Islet precursor cell (in vitro differentiated cells): ENCODE results near the gene NPM3.
"Not testable (repeated sequence)": the region's sequence is repeated elsewhere in the genome, so short reads cannot be mapped to it uniquely, and the experiment has no call there.

Experiments
- DNase-seq: peaks from one replicate; pipeline ENCODE4 v3.0.0-alpha.2; 2018

Gene NPM3

DNA sequence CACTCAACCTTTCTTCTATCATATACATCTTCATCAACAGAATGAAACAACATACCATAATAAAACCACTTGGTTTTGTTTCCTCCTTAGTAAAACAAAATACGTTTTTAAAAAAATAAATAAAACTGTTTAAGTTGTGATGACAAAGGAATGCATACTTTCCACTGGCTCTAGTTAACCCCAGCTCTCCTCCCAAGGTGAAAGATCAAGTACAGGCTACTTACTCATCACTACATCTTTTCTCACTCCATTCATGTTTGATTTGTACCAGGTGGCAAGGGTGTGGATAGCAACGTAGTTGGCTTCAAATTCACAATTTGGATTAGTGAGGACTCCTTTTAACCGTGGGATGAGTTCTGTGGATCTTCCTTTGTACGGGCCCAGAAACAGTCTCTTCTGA, 20.3 kb upstream of the NPM3 start:
- DNase-seq, result no peak

DNA sequence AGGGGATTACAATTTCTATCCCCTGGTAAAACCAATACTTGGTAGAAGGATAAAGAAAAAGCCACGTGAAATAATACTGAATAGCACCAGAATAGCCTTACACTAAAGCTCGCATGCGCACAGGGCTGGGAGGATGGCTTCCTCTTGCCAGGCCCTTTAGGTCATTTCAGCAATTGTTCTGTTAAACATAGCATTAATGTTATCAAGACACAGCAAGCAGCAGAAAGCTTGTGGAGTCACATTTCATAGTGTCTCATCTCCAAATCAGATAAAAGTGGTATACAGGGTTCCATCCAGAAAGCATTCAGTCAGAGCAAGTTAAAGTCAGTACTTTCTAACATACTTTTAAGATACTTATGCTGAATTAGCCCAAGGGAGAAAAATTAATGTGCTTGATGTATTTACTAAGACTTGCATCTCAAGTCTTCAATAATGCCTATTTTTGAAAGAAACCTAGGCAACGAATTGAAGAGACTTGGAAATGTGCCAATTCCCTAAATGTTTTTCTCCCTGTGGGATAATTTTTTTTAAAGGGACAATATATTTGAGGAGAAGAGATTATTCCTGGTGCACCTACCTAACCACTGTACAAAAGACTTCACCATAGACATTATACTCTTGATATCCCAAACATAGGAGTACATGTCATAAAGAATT, 14.3 kb upstream of the NPM3 start:
- DNase-seq, result no peak

DNA sequence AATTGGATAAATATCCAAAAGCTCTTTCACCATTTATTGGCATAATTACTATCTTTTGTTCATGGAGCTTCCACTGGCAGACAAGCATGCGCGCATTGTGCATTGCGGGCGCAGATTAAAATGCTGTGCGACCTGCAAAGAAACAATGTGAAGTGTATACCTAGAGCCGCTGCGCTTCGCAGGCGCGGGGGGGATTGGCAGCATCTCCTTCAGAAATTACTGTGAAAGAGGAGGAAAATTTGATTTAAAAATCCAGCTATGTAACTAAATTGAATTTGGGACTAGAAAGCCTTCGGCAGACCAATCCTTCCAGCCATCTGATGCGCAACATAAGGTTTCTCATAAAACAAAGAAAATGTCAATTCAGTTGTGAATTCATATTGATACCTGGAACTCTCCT, 10.3 kb upstream of the NPM3 start:
- DNase-seq, result no peak

DNA sequence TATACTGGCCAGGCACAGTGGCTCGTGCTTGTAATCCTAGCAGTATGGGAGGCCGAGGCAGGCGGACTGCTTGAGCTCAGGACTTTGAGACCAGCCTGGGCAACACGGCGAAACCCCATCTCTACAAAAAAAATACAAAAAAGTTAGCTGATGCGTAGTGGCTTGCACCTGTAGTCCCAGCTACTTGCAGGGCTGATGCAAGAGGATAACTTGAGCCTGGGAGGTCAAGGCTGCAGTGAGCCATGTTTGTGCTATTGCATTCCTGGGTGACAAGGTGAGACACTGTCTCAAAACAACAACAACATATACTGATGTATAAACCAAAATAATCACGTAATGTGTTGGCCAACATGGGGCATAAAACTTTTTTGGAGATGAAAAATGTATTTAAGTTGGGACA, 6.4 kb upstream of the NPM3 start:
- DNase-seq, result no peak

DNA sequence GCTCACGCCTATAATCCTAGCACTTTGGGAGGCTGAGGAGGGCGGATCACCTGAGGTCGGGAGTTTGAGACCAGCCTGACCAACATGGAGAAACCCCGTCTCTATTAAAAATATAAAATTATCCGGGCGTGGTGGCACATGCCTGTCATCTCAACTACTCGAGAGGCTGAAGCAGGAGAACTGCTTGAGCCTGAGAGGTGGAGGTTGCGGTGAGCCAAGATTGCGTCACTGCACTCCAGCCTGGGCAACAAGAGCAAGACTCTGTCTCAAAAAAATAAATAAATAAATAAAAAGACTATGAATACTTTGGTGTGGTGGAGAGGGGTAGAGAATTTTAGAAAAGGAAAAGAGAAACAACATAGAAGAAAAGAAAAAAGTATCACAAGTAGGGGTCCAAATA, 6.0 kb upstream of the NPM3 start:
- not testable (repeated sequence) for DNase-seq

DNA sequence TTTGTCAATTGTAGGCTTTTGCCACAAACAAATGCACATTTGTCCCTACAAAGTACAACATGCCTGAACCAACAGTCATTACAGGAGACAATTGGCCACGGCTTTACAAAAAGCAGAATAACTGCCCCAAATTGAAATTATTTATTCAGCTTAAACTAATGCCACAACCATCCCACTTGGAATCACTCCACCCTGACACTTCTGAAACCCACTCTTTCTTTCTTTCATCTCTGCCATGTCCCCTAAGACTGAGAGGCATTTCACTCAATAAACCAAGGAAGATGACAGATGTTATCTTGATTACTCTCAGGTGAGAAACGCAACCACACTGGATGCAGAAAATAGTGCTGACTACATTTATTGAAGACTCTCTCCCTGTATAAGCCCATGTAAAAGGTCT, 2.6 kb upstream of the NPM3 start:
- DNase-seq, result no peak

DNA sequence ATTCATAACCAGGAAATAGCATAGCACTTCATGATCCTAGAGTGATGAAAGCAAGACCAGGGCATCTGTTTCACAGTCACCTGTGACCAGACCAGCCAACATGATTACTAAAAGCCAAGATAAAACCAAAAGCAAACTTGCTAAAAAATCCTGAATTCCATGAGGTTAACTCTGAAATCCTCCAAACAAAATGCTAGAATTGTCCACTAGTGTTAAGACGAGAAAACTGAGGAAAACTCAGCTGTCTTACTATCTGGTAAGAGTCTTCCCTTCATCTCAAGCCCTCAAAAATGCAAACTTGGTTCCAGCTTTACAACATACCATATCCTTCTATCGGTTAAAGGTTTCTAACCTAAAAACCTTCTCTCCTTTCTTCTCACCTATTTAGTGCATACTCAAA, 1.3 kb upstream of the NPM3 start:
- no peak for DNase-seq

DNA sequence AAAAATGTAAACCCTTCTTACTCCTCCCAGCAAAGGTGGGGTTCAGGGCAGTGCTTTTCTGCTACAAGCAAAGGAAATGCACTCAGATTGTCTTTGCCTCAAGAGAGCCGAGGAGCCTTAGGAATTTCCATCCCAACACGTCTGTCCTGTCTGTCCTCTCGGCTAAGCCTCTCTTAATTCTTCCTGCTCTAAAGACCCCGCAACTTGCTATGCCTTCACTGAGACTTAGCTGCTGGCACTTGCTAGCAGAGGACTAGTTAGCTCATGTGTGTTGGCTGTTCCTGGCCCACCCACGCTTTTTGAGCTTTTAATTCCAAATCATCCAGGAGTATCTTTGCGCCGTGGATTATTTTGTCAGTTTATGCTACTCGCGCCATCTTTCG, 481 bp upstream of the NPM3 start:
- no peak for DNase-seq

DNA sequence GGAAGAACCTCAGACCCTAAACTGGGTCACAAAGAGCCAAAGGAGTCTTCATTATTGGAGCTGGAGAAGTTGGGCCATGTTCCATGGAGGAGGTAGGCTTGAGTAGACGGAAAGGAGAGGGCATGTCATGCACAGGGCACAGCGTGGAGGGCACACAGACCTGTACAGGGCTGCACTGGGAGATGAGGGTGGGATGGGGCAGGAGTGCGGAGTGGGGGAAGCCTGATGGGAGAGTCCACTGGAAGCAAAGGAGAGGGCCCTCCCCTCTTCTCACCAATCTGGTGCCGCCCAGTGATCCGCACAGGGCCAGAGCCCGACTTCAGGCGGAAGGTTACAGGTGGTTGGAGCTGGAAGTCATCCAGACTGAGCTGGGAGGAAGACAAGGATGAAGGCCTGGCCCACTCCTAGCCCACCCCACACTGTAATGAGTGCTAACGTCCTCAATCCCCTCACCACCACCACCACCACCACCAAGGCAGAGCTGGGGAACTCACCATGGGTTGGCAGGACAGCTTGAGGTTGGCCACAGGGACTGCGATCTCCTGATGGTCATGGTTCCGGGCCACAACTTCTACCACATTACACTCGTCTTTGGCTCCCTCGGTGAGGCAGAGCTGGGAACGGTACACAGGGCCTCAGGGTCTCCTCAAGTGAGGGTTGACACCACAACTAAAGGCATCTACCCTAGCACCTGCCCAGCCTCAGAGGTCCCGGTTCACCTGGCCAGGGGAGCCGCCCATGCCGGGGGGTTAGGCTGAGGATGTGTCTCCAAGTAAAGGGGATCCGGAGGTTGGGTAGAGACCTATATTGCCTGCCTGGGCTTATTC, 1.0 kb downstream of the NPM3 start:
- peak; percentile 49 for DNase-seq

DNA sequence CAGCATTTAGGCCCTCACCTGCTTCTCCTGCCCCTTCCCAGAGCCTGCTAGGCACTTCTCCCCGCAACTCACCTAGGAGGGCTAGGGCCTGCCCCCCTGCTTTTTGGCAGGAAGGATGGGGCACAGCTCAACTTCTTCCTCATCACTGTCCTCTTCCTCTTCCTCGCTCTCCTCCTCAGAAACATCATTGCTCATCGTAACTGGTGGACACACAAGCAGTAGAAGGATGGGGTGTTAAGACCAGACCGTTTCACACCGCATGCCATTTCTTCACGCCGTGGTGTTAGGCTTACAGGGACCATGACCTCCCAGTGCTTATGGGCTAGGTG, 1.6 kb downstream of the NPM3 start:
- no peak for DNase-seq

DNA sequence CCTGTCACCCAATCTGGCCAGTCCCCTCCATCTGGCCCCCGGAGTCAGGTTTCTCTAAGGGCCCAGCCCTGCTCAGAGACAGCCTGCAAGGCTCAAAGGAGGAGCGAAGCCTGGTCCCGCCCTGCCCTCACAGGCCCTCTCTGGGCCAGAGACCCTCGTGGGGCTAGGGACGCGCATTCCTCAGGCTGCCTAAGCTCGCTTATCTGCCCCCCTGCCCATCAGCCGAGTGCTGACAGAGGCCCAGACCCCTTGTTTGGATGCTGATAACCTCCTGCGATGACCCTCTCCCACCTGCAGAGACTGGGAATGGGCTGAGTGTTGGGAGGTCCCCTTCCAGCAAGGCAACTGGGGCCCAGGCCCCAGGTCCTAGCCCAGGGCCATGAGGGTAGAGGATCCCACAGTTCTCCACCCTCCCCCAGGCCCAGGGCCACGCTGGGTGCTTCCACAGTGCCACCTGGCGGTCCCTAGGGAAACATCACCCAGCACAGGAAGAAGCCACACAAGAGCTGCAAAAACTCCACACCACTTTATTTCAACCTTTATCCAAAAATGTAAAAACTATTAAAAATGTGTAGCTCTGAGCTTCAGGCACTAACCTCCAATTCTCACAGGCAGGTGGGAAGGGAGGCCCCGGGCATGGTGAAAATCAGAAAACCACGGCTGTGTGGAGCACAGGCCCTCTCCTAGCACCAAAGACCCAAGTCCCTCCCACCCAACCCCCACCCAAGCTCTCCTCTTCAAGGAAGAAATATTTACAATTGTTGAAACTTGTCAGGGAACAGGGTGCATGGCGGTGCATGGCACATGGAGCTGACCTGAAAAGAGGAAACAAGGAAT, 2.2 kb downstream of the NPM3 start:
- DNase-seq, result peak; percentile 83

DNA sequence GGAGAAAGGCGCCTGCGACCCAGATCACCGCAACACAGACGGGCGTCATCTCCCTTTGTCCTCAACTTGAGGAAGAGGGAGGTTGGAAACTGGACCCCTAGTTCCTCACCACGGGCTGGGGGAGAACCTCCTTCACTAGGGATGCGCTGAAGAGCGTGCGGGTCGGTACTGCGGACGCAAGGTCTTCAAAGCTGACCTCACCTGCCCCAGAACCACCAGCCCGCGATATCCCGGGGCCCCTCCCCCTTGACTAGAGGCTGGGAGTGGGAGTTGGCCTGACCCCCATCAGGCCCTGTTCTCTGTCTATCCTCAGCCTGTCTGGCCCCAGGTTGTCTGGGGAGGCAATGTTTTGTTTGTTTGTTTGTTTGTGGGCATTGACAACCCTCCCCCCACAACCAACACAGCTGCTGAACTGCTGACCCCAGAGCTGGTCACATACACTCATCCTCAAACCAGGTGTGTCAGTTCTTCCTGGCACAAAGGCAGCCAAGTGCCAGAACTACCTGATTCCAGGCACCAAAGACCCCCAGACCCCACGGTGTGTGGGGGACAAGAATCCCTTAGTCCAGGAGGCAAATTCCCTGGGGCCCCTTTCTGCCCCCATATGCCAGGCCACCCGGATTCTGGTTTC, 2.9 kb downstream of the NPM3 start:
- no peak for DNase-seq

DNA sequence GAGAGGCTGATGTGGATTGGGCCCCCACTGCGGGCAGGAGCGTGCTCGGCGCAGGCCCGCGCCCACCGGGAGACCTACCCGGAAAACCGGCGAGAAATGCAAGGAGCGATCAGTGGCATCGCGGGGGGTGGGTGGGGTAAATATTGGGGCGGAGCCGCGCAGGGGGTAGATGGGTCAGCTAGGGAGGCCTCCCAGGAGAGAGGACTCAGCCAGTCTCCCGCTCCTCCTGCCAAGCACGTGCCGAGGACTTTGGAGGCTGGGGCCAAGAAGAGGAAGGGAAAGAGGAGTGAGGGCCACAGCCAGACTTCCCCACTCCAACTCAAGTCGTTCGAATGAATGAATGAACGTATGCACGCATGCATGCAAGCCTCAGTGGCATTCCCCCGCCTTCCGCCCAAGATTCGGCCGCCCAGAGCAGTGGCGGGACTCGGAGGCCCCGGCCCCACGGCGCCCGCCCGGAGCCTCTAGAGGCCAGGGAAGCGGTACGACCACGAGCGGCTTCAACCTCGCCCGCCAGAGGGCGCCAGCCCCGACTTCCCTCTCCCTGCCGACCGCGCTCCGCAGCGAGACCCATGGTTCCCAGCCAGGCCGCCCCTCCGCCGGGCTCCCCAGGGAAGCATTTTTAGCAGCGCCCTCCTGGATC, 3.6 kb downstream of the NPM3 start:
- DNase-seq, result peak; percentile 90

DNA sequence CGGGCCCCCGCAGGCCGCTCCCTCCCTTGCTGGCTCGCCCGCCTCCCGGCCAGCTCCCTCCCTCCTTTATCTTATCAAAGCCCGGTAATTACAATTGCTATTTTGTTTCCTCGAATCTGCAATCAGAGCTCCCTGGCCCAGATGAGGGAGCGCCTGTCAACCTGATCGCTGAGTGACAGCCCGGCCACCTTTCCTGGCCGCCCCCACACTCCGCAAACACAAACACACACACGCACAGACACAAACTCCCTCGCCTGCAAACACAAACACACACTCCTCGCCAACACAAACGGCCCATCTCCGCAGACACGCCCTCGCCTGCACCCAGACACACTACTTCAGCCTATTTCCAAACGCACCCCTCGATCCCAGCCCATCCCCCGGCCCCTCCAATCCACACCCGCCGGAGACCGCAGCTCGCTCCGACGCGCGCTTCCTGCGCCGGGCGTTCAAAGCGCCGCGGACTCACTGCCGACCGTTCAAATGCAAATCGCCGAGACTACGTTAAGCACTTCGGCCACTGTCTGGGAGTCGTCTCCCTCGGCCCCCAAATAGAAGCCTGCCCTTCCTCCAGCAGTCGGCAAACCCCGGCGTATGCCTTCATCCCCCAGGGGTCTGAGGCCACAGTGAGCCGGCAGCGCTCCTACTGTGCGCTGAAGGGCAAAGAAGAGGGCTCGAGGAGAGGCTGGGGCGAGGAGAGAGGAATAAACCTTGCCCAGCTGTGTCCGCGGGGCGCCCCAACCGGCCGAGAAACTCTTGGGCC, 4.3 kb downstream of the NPM3 start:
- DNase-seq, result peak; percentile 71

DNA sequence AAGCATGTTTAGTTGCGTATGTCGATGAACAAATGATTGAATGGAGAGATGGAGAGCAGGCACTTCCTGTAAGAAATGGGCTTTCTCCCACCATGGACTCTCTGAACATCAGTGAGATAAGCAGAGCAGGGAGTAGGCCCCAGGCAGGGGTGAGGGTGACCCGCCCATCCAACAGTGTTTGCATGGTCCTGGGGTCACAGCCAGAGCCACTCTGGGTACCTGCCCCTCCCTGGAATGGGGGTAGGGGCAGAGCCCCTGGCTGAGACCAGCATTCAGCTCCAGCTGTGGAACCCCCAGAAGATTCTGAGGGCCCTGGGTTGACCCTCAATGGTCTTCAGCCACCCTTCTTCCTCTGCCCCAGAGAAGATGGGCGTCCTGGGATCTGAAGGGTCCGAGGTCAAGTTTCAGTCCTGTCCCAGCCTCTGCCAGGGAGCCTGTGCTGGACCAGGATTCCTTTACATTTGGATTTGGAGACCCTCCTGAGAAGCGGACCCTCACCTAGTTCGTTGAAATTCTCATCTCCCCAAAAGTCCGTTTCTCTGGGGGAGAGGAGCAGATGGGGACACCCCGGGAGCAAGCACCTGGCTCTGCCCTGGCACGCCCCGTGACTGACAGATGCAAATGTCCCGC, 5.0 kb downstream of the NPM3 start:
- DNase-seq, result no peak

DNA sequence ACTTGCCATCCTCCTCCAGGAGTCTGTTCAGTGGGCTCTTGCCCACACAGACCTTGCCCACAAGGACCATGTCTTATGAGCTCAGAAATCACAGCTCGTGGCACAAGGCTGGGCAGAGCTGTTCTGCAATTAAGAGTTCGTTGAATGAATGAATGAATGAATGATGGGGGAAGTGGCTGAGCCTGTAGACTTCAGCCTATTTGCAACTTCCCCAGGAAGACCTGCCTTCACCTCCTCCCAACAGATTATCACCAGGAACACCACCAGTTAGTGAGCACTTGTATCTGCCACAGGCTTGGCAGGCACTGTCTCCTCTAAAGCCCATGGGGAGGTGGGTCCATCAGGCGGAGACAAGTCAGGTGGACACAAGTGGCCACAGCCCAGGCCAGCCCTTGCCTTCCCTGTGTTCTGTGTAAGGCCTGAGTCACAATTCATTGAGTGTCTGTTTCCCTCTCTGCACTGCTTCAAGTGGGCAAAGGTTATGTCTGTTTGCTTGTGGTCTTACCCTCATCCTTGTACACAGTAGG, 5.6 kb downstream of the NPM3 start:
- DNase-seq, result no peak

DNA sequence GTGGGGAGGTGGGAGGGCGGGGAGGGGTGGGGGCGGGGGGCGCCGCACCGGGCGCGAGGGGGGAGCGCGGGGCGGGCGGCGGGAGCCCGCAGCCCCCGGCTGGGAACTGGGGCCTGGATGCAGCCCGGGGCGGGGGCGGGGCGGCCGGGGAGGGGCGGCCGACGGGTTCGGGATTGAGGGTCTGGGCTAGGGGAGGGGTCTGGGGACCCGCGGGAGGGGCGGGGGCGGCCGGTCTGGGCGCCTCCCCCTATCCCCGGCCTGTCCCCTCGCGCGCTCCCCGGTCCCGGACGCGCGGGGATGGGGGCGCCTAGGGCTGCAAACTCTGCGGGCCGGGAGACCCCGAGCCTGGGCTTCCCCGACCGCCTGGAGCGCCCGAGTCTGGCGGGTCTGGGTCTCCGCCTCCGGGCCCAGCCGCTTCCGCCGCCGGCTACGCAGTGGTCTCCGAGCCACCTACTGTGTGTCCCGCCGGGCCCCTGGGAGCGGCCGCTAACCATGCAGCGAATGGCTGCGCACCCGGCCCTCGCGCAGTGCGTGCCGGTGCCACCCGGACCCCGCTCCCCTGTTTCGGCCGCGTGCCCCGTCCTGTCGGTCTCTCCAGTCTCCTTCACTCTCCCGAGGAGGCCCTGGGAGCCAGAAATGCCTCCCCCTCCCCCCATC, 7.0 kb downstream of the NPM3 start:
- DNase-seq, result no peak

DNA sequence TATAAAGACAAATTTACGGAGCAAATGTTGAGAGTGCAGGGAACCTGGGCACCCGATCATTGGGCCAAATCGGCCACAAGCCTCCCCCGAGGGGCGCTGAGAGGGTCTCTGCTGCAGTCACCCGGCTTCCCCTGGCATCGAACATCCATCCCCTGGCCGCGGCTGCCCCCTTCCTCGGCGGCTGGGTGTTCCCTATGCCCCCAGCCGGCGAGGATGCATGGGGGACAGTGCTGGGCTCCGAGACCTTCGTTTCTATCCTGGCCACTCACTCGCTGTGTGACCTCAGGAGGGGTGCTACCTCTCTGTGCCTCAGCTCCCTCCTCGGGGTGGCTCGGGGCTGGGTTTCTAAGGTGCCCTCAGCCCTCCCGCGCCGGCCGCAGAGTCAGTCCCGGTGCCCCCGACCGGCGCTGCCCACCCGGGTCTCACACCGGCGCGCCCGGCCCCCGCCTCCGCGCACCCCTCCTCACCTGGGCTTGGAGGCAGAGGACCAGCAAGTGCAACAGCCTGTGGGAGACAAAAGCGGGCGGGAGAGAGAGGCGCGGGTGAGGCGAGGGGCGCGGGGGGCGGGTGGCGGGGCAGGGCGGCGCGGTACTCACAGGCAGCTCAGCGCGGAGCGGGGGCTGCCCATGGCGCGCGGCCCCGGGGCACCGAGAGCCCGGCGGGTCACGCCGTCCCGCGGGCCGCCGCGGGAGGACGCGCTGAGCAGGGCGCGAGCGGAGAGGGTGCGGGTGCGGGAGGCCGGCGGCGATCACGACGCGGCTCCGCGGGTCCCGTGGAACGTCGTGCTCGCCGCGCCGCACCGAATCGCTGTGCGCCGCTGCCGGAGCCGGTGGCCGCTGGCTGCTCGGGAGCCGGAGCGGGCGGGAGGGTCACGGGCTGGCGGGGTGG, 7.7 kb downstream of the NPM3 start, which contains the start of gene FGF8:
Gene FGF8, minus strand, starts transcription at position 842 of the 888 bp plus-strand sequence. Its CDS starts 214 bp downstream, at position 628.
- no peak for DNase-seq

DNA sequence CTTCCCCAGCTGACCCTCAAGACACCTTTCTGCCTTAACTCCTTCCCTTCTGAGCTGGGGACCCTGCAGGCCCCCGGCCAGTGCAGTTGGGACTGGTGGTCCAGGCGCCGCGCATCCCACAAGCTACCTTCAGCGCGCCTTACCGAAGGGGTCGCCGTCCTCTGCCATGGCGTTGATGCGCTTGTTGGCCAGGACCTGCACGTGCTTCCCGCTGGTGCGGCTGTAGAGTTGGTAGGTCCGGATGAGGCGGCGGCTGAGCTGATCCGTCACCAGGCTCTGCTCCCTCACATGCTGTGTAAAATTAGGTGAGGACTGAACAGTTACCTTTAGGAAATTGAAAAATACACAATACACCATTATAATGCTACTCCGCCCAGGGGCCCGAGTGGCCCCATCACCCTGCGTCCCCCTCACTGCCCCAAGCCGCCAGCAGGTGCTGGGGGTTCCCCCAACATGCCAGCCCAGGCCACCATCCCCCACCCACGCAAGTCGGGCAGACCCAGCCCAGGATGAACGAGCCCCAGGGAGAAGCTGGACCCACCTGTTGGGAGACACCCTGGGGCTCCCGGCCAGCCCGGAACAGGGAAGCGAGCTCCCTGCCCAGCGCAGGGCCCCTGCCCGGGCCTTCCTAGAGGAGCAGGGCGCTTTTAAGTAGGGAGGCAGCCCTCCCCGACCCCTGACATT, 8.5 kb downstream of the NPM3 start:
- DNase-seq, result no peak
